GM19240 (cell line): ENCODE results near the gene PPP1R1C.

Experiments used
- DNase-seq: peaks from one replicate; pipeline ENCODE4 v3.0.0; 2011; ENCODE audit warnings: low spot score; ENCODE audit not compliant: insufficient read length

Gene PPP1R1C

GRCh38 chr2:182103526-182103925 is 117.9 kb downstream of the PPP1R1C start:
- DNase-seq = no peak

GRCh38 chr2:182110347-182110746 is 124.7 kb downstream of the PPP1R1C start:
- no peak for DNase-seq

- no peak for DNase-seq
Observed at GRCh38 chr2:182113334-182113733, 127.7 kb downstream of the PPP1R1C start.

- no peak for DNase-seq
Observed at GRCh38 chr2:182115258-182115657, 129.6 kb downstream of the PPP1R1C start.

- DNase-seq = no peak
Observed at GRCh38 chr2:182116774-182117173, 131.1 kb downstream of the PPP1R1C start.

GRCh38 chr2:182117196-182117595 is 131.5 kb downstream of the PPP1R1C start:
- no peak for DNase-seq

- no peak for DNase-seq
Observed at GRCh38 chr2:182128821-182129707, 143.4 kb downstream of the PPP1R1C start.

GRCh38 chr2:182132605-182133004 is 147.0 kb downstream of the PPP1R1C start:
- DNase-seq = no peak

GRCh38 chr2:182133195-182133891 is 147.7 kb downstream of the PPP1R1C start:
- no peak for DNase-seq

GRCh38 chr2:182134201-182134600 is 148.5 kb downstream of the PPP1R1C start:
- DNase-seq = no peak

GRCh38 chr2:182142062-182142461 is 156.4 kb downstream of the PPP1R1C start:
- DNase-seq = no peak

GRCh38 chr2:182144041-182144775 is 158.6 kb downstream of the PPP1R1C start:
- DNase-seq = no peak

- DNase-seq = no peak
Observed at GRCh38 chr2:182144776-182145165, 159.1 kb downstream of the PPP1R1C start.

- DNase-seq = no peak
Observed at GRCh38 chr2:182148344-182148743, 162.7 kb downstream of the PPP1R1C start.

- DNase-seq = no peak
Observed at GRCh38 chr2:182163878-182164277, 178.2 kb downstream of the PPP1R1C start.

GRCh38 chr2:182164686-182165085 is 179.0 kb downstream of the PPP1R1C start:
- no peak for DNase-seq

- DNase-seq = no peak
Observed at GRCh38 chr2:182165202-182165601, 179.5 kb downstream of the PPP1R1C start.

GRCh38 chr2:182166406-182166805 is 180.8 kb downstream of the PPP1R1C start:
- DNase-seq = no peak

- DNase-seq = no peak
Observed at GRCh38 chr2:182166841-182167240, 181.2 kb downstream of the PPP1R1C start.
